CD4-positive, alpha-beta T cell treated with Interleukin-21 for 1 hour (primary cell): ENCODE measurements around the gene UVRAG.

ENCODE experiments used
- DNase-seq: peaks from one replicate; pipeline ENCODE4 v3.0.0-alpha.2; 2020

Gene UVRAG

DNA sequence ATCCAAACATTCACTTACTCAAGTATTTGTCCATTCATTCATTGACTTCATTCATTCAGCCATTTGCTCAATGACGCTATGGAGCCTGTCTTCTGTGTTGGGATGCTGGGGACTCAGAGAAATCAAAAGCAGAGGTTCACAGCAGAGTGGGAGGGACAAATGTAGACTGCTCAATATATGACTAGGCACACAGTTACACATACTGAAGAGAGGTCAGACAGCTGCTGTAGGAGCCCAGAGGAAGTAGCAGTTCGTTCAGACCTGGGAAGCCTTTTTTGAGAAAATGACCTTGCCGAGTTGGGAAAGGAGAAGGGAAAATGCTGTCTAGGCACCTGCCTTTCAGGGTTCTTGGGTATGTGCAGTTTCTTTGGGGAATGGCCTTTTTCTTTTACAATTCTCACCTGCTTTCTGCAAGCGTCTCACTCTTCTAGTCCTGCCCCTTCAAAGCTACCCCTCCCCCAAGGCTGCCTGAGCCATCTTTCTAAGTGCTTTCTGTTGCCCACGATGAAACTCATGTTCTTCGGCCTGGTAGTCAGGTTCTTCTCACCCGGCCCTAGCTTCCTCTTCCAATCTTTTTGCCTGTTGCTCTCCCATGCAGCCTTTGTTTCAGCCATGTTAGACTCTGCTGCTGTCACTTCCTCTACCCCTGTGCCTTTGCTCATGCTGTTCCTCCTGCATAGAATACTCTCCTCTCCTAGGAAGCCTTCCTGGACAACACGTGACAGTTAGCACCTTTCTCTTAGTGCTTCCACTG lies 4.2 kb upstream of the UVRAG start:
- no peak for DNase-seq

DNA sequence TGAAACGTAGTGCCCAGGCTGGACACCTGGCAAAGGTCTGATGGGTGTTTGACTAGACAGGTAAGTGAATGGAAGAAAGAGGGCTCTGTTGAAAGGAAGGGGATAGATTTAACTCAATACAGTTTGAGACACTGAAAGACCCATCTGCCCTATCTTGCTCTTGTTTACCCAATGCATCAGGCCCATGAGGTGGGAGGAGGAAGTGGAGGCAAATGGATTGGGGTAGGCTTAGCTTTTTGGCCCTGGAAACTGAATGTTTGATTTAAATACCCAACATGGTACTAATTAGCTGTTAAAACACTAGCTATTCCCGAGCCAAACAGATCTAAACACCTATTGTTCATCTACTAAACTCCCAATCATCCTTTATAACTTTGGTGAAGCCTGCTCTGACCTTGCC lies 3.5 kb upstream of the UVRAG start:
- DNase-seq, result no peak

DNA sequence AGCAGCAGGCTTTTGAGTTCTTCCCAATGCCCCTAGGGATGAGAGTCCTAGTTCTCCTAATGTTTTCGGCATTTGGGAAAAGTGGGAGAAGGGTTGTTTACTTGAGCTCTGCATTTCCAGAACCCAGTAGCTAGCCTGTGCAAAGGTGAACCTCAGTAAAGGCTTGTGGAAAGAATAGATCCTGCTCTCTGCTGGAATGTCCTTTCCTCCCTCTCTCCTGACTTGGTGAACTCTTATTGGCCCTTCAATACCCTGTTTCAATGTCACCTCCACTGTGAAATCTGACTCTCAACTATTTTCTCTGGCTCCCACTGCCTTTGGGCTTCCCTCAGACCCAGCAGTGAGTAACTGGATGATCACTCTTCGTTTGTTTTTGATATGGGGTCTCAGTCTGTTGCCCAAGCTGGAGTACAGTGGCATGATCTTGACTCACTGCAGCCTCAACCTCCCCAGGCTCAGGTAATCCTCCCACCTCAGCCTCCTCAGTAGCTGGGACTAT lies 2.4 kb upstream of the UVRAG start:
- DNase-seq, result no peak

DNA sequence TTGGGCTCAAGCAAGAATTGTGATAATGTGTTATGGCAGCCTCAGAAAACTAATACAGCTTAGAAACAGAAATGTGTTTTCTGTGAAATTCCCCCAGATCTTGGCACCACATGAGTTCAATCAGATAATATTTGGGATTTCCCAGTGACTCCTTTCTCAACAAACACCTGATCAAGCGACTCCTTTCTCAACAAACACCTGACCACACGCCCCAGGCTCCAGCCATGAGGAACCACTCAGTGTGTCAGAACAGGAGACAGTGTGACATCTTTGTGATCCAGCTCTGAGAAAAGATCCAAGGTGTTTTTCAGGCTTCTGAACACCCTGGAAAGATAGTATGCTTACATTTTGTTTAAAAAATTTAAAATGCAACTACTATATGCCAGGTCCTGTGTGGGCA lies 1.9 kb upstream of the UVRAG start:
- DNase-seq, result no peak

DNA sequence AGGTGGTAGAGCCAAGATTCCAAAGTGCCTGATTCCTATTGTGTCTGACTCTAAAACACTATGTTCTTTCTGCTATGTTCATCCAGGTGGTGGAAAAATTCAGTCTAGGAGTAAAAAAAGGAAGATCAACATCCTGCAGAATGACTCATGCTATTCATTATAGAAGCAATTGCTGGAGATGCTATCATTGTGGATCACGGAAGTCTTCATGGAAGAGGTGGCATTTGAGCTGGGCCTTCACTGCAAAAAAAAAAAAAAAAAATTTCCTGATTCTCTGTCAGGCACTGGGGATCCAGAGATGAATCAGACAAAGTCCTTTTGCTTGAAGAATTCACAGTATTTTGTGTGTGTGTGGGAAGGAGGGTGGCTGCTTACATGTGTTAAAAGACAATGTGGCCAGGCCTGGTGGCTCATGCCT lies 1.4 kb upstream of the UVRAG start:
- no peak for DNase-seq

DNA sequence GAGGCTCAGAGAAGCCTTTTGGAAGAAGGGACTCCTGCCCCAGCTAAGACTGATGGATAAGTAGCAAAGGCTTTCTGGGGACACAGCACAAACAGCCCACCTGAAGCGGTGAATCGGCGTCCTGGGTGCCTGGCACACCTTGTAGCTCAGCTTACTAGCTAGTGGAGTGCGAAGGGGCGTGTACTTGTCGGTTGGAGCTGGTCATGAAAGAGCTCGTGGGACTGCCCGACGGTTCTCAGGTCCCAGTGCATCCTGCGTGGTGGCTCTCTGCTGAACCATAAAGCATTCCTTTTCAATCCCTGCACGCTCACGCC lies 690 bp upstream of the UVRAG start:
- DNase-seq, result no peak

DNA sequence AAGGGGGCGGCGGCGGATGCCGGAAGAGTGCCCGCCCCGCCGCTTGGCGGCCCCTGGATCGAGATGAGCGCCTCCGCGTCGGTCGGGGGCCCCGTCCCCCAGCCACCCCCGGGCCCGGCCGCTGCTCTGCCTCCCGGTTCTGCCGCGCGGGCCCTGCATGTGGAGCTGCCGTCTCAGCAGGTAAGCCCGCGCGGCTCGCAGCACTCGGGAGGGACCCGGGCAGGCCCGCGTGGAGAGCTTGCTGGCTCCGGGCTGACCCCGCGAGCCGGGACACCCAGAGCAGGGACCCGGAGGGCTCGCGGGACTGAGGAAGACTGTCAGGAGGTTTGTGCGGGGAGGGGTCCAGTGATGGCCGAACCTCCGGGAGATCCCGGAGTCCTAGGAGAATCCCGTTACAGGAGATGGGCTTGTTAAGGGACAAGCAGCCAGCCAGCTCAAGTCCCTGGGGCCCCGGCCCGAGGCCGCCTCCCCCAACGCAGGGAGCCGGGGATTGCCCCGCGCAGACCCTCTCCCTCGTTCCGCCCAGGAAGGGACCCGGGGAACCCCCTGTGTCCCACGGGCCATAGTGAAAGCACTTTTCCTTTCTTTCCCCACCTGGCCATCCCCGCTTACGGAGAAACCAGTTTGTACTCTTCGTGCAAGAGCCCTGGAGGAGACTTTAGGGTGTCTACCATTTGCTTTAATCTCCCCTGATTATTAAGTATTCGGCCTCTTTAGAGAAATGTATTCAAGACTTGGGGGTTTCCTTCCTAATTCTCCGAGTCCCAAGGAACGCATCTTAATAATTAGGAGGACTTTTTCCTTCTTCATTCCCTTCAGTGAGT lies 547 bp downstream of the UVRAG start:
- peak; percentile 66 for DNase-seq

DNA sequence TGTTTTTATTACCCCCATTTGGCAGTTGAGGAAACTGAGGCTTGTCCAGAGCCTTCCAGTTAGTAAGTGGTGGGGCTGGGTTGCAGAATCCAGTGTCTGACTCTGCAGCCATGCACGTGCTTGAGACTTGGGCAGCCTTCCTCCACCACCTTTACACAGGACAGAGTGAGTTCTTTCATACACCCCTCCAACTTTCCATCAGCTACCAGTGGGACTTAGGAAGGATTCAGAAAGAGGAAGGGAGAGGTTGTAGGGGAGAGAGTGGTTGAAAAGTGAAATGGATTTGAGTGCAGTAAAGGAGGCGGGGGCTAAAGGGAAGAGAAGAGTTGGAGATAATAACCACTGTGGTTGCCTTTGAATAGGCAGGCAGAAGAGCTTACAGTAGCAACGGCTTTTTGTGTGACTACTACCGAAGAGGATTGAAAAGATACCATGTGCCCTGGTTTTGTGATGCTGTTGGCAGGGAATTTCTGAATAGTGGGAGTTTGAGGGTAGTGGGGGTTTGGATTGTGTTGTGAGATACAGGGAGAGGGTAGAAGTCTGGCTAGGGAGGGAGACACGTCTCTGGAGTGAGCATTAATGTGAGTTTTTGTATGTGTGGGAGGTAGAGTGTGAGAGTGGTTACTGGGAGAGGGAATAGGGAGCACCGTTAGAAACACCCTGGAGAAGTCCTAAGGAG lies 1.7 kb downstream of the UVRAG start:
- no peak for DNase-seq

DNA sequence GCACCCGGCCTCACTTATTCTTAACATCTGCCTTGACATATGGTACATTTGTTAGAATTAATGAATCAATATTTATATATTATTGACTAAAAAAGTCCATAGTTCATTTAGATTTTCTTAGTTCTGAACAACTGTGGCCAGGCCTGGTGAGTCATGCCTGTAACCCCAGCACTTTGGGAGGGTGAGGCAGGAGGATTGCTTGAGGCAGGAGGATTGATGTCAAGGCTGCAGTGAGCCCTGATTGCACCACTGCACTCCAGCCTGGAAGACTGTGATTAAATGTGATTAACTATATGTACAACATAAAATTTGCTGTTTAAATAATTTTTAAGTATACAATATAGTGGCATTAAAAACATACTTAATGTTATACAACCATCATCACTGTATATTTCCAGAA lies 5.6 kb downstream of the UVRAG start:
- DNase-seq, result no peak

DNA sequence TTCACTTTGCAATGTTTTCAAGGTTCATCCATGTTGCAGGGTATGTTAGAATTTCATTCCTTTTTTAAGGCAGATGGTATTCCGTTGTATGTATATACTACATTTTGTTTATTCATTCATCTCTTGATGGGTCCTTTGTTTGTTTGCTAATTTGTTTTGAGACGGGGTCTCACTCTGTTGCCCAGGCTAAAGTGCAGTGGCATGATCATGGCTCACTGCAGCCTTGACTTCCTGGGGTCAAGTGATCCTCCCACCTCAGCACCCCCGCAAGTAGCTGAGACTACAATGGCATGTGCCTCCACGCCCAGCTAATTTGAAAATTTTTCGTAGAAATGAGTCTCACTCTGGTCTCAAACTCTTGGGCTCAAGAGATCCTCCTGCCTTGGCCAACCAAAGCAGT lies 6.2 kb downstream of the UVRAG start:
- DNase-seq, result no peak

DNA sequence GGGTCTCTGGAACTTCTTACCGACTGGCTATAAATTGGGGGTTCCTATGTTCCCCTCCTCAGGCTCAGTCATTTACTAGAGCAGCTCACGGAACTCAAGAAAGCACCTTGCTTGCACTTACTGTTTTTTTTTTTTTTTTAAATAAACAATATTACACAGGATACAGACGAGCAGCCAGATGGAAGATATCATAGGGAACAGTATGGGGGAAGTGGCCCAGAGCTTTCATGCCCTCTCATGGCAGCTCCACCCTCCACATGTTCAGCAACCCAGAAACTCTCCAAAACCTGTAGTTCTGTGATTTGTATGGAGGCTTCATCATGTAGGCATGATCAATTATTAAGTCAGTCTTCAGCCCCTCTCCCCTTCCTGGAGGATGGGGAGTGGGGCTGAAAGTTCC lies 7.5 kb downstream of the UVRAG start:
- no peak for DNase-seq

DNA sequence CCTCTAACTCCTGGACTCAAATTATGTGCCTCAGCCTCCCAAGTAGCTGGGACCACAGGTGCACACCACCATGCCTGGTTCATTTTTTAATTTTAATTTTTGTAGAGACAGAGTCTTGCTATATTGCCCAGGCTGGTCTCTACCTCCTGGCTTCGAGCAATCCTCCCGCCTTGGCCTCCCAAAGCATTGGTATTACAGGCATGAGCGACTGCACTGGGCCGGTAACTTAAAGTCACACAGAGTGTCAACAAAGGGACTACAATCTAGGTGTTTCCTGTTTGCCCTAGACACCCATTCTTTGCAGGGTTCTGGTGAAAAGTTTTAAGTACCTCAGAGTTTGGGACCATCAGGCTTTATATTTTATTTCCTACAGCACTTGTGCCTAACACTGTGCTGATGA lies 8.4 kb downstream of the UVRAG start:
- no peak for DNase-seq

DNA sequence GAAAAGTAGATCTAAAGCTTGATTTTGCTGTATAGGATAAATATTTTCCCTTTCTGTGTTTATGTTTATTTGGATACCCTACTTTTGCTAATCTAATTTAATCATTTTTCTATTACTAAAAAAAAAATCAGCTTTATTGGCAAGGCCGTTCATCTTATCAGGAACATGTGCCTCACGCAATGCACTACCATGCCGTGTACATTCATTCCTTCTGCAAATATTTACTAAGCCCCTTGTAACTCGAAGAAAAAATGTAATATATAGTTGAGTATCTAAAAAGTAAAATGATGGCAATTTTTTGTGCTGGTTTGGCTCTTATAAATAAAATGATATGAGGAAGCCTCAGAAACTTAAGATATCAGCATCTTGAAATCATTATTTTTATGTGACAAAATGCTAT lies 8.9 kb downstream of the UVRAG start:
- no peak for DNase-seq

DNA sequence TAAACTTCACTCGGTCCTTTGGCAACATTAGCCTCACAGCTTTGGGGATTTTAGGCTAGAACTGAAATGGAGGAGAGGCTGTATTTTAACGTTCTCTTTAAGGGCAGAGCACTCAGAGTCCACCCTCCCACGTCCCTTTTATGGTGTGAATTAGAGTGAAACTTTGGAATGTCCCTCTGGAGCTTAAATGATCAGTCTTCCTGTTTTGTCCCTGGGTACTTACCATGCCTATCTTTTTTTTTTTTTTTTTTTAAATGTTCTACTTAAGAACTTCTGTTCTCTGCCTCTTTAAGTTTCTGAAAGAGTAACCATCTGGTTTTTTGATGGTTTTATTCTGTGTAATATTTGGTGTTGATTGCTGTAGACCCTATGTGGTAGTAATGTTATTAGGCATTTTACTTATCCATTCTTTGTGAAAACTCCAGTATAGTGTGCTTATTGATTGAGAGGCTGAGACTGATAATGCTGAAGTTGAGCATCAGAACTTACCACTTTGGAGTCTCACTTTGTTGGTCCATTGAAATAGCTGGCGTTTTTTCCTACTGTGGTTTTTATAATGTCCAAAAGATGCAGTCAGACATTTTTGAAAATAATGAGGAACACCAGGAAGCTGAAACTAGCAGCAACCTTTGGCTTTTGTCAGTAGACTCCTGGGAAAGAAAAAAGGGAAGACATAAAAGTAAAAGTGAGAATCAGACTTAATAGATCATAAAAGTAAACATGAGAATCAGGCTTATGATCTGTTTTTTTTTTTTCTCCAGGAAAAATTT lies 11.6 kb downstream of the UVRAG start:
- no peak for DNase-seq

DNA sequence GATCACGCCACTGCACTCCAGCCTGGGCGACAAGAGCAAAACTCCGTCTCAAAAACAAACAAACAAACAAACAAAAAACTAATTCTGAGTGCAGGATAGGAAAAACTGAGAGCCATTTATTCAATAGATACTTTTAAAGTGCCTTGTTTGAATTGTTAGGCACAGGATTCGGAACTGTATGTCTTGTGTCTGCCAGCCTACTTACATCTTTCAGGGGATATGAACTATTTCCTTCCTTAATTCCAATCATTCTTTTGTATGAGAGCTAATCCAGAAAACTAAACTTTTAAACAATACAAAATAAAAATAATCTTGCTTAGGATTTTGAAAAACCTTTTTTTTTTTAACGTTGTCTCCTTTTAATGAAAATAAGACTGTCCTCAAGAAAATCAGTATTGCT lies 12.6 kb downstream of the UVRAG start:
- no peak for DNase-seq

DNA sequence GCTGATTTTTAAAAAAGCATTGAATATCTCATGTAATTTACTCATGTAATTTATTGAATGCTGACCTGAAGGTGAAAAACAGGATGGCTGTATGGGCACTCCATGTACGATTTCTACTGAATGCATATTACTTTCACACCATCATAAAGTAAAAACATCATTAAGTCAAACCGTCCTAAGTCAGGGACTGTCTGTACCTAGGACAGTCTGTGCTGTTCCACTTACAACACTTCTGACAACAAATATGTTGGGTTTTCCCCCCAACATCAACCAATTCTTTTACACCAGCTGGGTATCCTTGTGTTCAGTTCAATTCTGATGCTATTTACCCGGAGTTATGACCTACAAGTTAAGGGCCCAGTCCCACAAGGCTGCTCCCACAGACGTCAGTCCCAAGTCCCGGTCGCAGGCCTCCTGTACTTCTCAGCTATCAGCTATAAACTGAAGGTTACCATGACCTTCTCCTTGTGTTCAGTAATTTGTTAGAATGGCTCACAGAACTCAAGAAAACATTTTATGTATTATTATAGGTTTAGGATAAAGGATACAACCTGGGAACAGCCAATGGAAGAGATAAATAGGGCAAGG lies 17.0 kb downstream of the UVRAG start:
- DNase-seq, result no peak

DNA sequence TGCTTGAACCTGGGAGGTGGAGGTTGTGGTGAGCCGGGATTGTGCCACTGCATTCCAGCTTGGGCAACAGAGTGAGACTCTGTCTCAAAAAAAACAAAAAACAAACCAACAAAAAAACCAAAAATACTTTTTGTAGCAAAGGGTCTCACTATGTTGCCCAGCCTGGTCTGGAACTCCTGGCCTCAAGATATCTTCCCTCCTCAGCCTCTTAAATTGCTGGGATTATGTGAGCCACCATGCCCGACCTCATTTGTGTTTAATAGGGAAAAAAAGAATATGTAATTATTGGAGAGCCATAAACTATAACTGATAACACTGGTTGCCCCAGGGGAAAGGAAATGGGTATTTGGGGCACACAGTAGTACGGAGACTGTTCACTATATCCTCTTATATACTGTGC lies 19.7 kb downstream of the UVRAG start:
- DNase-seq, result no peak

DNA sequence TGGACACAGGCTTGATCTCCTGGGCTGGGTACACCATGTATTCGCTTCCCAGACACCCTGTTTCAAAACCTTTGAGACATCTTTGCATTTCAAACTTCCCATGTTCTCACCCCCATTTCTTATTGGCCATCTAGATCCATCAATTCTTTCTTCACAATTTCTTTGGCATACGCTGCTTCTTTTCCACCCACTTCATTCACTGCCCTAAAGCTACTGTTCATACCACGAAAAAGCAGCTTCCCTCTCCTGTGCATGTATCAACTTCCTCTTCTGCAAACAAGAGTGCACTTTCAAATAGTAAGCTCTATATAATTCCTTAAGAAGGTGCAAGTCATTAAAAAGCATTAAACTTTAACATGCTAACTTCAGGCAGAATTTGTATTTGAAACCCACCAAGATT lies 21.4 kb downstream of the UVRAG start:
- no peak for DNase-seq

DNA sequence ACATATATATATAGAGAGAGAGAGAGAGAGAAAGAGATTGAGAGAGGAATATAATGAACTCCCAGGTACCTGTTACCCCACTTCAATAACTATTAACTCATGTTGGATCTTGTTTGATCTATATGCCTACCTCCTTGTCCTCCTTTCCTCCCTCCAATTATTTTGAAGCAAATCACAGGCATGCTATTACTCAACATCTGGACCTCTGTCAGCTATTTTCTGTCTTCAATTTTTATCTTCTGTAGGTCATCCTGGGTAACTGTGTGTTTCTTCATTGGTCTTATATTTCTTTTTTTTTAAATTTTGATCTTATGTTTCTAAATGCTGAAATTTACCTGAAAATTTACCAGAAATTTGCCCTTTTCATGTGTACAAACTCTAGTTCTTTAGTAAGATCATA lies 24.8 kb downstream of the UVRAG start:
- DNase-seq, result no peak

DNA sequence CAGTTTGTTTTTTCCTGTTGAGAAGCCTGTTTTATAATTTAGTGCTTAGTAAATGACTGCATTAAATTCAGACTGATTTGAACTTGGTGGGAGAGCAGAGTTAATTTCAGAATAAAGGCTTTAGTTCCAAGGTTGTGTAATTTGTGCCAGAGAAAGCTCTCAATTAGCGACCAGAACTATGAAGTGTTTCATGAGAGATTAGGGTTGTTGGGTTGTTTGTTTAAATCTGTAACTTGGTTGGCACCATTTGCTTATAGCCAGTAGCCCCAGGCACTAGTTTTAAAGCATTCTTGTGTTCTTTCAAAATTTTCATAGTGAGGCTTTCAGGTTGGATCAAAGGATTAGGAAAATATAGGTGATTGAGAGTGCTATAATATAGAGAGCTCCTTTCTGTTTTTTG lies 25.5 kb downstream of the UVRAG start:
- DNase-seq, result no peak

DNA sequence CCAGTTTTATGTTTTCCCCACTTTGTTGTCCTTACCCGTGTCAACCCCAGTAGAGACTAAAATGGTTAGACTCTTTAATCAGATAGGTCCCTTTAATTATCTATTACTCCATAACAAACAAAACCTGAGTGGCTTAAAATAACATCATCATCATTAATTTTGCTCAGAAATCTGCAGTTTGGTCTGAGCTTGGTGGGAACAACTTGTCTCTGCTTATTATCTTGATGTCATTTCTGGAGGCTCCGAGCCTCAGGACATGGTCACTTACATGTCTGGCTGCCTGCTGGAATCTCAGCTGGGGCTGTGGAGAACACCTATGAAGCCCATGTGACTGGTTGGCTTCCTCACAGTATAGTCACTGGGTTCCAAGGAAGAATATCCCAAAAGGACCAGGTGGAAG lies 26.7 kb downstream of the UVRAG start:
- DNase-seq, result no peak

DNA sequence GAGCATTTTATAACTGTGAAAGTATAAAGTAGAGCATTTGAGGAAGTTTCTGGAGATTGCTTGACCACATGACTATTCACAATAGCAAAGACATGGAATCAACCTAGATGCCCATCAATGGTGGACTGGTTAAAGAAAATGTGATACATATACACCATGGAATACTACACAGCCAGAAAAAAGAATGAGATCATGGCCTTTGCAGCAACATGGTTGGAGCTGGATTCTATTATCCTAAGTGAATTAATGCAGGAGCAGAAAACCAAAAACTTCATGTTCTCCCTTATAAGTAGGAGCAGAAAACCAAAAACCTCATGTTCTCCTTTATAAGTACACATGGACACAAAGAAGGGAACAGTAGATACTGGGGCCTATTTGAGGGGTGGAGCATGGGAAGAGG lies 30.3 kb downstream of the UVRAG start:
- no peak for DNase-seq

DNA sequence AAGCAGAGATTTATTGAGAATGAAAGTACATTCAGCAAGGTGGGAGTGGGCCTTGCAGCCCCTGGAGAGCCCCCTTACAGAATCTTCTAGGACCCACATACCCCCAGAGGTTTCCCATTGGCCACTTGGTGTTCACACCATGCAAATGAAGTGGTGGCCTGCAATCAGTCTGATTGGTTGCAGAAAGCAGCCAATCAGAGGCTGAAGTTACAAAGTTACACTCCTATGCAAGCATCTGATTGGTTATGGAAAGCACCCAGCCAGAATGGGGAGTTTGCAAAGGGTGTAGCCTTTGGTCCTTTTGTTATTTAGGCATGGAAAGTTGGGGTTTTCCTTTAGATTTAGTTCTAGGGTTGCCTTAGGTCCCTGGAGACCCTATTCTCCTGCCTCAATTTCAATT lies 34.9 kb downstream of the UVRAG start:
- DNase-seq, result no peak
